PFSK-1 (cell line): ENCODE data around the gene SLC17A9.

ENCODE experiments used
- FOXP2 ChIP-seq: optimal IDR thresholded peaks from 2 replicates; pipeline ENCODE3; 2011; ENCODE audit warnings: borderline replicate concordance, control low read depth, inconsistent platforms; ENCODE audit not compliant: insufficient read depth; ENCODE audit errors: extremely low read length, extremely low read depth
- POLR2AphosphoS5 ChIP-seq: IDR thresholded peaks from 2 replicates; pipeline ENCODE4 v1.6.1; 2012; ENCODE audit warnings: low read depth, mild to moderate bottlenecking, control low read depth, low read length, moderate library complexity
- TAF1 ChIP-seq: IDR thresholded peaks from 2 replicates; pipeline ENCODE4 v1.6.1; 2012; ENCODE audit warnings: low read length, control low read depth, borderline replicate concordance; ENCODE audit not compliant: insufficient read depth

- TF ChIP-seq TAF1 (no peak), POLR2AphosphoS5 (no peak), FOXP2 (no peak)
Measured at GRCh38 chr20:62970307-62971210, 18.1 kb downstream of the SLC17A9 start.
